Caco-2 (cell line): ENCODE measurements around the gene FAH. TPM values are rescaled to one million over a fixed set of nuclear protein-coding genes. Genes with fewer than 3 reads are reported as not detected.

Source experiments
- BruUV-seq: library from RNA; stranded (reverse); fragments of 400-500 nt; replicated peaks from 2 replicates; lab custom pipeline; 2021; lab: Mats Ljungman, UMichigan
- CTCF ChIA-PET: fragments of 300-600 bp; sonication (Branson Sonifier 250); formaldehyde crosslinking; loops from one replicate; lab custom pipeline; 2022; ENCODE audit warnings: antibody characterized with exemption; lab: Charles Lee
- POLR2A ChIA-PET: fragments of 300-600 bp; sonication (Branson Sonifier 250); formaldehyde crosslinking; loops from one replicate; lab custom pipeline; 2022; ENCODE audit warnings: antibody characterized with exemption; lab: Charles Lee
- DNase-seq, 2 experiments: peaks; one replicate each; pipeline versions ENCODE4 v3.0.0 to v3.0.0-alpha.2; 2020 to 2022
- H3K27me3 ChIP-seq: replicated peaks from 2 replicates; pipeline ENCODE4 v1.6.0; 2011; ENCODE audit warnings: low read length; ENCODE audit not compliant: control insufficient read depth, insufficient read depth
- H3K36me3 ChIP-seq: 2 replicates; pipeline ENCODE4 v1.5.1; 2011; ENCODE audit warnings: low read length; ENCODE audit not compliant: control insufficient read depth, insufficient read depth
- H3K4me1 ChIP-seq: fragments of 250-450 bp; sonication (Bioruptor Pico); 2 replicates; pipeline ENCODE4 v1.5.1; 2020; ENCODE audit warnings: mild to moderate bottlenecking
- H3K4me3 ChIP-seq: 2 replicates; pipeline ENCODE4 v1.5.1; 2011; ENCODE audit warnings: low read depth, mild to moderate bottlenecking, control low read depth, low read length
- H3K9me3 ChIP-seq: fragments of 250-450 bp; sonication (Bioruptor Pico); 2 replicates; pipeline ENCODE4 v1.5.1; 2020; ENCODE audit warnings: mild to moderate bottlenecking, moderate library complexity
- H3K27ac Mint-ChIP-seq: one replicate; pipeline ENCODE4 v1.8.0; 2022; ENCODE audit warnings: mixed read lengths; ENCODE audit not compliant: unreplicated experiment
- H3K27me3 Mint-ChIP-seq: one replicate; pipeline ENCODE4 v1.8.0; 2022; ENCODE audit warnings: mixed read lengths; ENCODE audit not compliant: insufficient read depth, unreplicated experiment
- H3K36me3 Mint-ChIP-seq: one replicate; pipeline ENCODE4 v1.8.0; 2022; ENCODE audit warnings: mild to moderate bottlenecking, mixed read lengths; ENCODE audit not compliant: insufficient read depth, unreplicated experiment
- H3K4me1 Mint-ChIP-seq: one replicate; pipeline ENCODE4 v1.8.0; 2022; ENCODE audit warnings: low read depth, mixed read lengths; ENCODE audit not compliant: unreplicated experiment
- H3K4me3 Mint-ChIP-seq: one replicate; pipeline ENCODE4 v1.8.0; 2022; ENCODE audit warnings: mild to moderate bottlenecking, moderate library complexity, mixed read lengths; ENCODE audit not compliant: unreplicated experiment
- H3K9me3 Mint-ChIP-seq: one replicate; pipeline ENCODE4 v1.8.0; 2022; ENCODE audit warnings: mixed read lengths; ENCODE audit not compliant: unreplicated experiment
- CTCF ChIP-seq, 2 experiments: fragments of 200-600 bp in 1 of 2; IDR thresholded peaks; 1 replicate in 1 of 2; 2 replicates in 1 of 2; pipeline versions ENCODE4 v1.5.1 to v1.8.0; 2011 to 2022; ENCODE audit warnings: antibody characterized with exemption in 1 of 2, control low read depth in 1 of 2, inconsistent platforms in 1 of 2, low read depth in 1 of 2, low read length in 1 of 2, mild to moderate bottlenecking in 1 of 2, moderate library complexity in 1 of 2; ENCODE audit not compliant: insufficient read depth in 1 of 2, severe bottlenecking in 1 of 2, unreplicated experiment in 1 of 2
- intact Hi-C: fragments of 100-400 bp; cut with micrococcal nuclease; formaldehyde crosslinking; loops from one replicate; pipeline ENCODE4 v1.10.0; 2022; ENCODE audit not compliant: unreplicated experiment
- total RNA-seq: library from RNA; stranded (reverse); gene quantifications from 2 replicates; pipeline ENCODE4 v1.2.3, GENCODE V29; 2022

FAH gene
- total RNA-seq, 1 experiment from 2014 or later = 20.4 TPM

- CTCF ChIA-PET = no interaction called here
- Histone ChIP-seq H3K4me3 (no peak overlapping the region), H3K4me1 (no peaks in the 10 kb centered on the region), H3K9me3 (no peaks in the 10 kb centered on the region; the same call in 1 of the 2 replicates), H3K36me3 (no peaks in the 10 kb centered on the region), H3K27me3 (no peaks in the 10 kb centered on the region)
- no peak for DNase-seq
- Mint-ChIP-seq H3K4me1 (no peaks in the 10 kb centered on the region), H3K27ac (no peak overlapping the region), H3K9me3 (peaks cover 14% of the 10 kb centered on the region), H3K36me3 (peaks cover 5% of the 10 kb centered on the region), H3K27me3 (peaks cover 3% of the 10 kb centered on the region), H3K4me3 (no peak overlapping the region)
- TF ChIP-seq CTCF (IDR thresholded peaks at IDR 0.05; ENCODE audit: insufficient read depth in 1 of 2, low read depth in 1 of 2, low read length in 1 of 2, severe bottlenecking in 1 of 2, unreplicated experiment in 1 of 2) = no peak
- BruUV-seq = no TSS peak
- intact Hi-C loops = no loop called here
- POLR2A ChIA-PET = no interaction called here
Measured at GRCh38 chr15:80216141-80216540, 63.3 kb downstream of the FAH start.

GRCh38 chr15:80216911-80217310 is 64.1 kb downstream of the FAH start:
- Mint-ChIP-seq H3K9me3 (peaks cover 14% of the 10 kb centered on the region), H3K27me3 (peaks cover 3% of the 10 kb centered on the region), H3K27ac (no peak overlapping the region), H3K4me1 (no peaks in the 10 kb centered on the region), H3K4me3 (no peak overlapping the region), H3K36me3 (peaks cover 5% of the 10 kb centered on the region)
- TF ChIP-seq CTCF (IDR thresholded peaks at IDR 0.05; ENCODE audit: insufficient read depth in 1 of 2, low read depth in 1 of 2, low read length in 1 of 2, severe bottlenecking in 1 of 2, unreplicated experiment in 1 of 2) = no peak
- DNase-seq = no peak
- BruUV-seq = no TSS peak
- CTCF ChIA-PET = no interaction called here
- Histone ChIP-seq H3K36me3 (no peaks in the 10 kb centered on the region), H3K4me1 (no peaks in the 10 kb centered on the region), H3K27me3 (no peaks in the 10 kb centered on the region), H3K4me3 (no peak overlapping the region), H3K9me3 (no peaks in the 10 kb centered on the region; the same call in 1 of the 2 replicates)
- intact Hi-C loops = no loop called here
- POLR2A ChIA-PET = no interaction called here

GRCh38 chr15:80217327-80217900 is 64.6 kb downstream of the FAH start:
- ChIA-PET POLR2A (no interaction called here), CTCF (no interaction called here)
- no peak for DNase-seq
- Mint-ChIP-seq H3K27me3 (peaks cover 3% of the 10 kb centered on the region), H3K4me3 (no peak overlapping the region), H3K36me3 (peaks cover 4% of the 10 kb centered on the region), H3K4me1 (no peaks in the 10 kb centered on the region), H3K9me3 (peaks cover 14% of the 10 kb centered on the region), H3K27ac (no peak overlapping the region)
- intact Hi-C loops = no loop called here
- Histone ChIP-seq H3K4me1 (no peaks in the 10 kb centered on the region), H3K36me3 (no peaks in the 10 kb centered on the region), H3K4me3 (no peak overlapping the region), H3K9me3 (no peaks in the 10 kb centered on the region; the same call in 1 of the 2 replicates), H3K27me3 (no peaks in the 10 kb centered on the region)
- no peak for TF ChIP-seq CTCF (IDR thresholded peaks at IDR 0.05; ENCODE audit: insufficient read depth in 1 of 2, low read depth in 1 of 2, low read length in 1 of 2, severe bottlenecking in 1 of 2, unreplicated experiment in 1 of 2)
- BruUV-seq = no TSS peak
